ENCODE data around the gene ZNF821.
"Not testable (repeated sequence)": the region's sequence is repeated elsewhere in the genome, so short reads cannot be mapped to it uniquely, and the experiment has no call there.

ZNF821 gene

DNA sequence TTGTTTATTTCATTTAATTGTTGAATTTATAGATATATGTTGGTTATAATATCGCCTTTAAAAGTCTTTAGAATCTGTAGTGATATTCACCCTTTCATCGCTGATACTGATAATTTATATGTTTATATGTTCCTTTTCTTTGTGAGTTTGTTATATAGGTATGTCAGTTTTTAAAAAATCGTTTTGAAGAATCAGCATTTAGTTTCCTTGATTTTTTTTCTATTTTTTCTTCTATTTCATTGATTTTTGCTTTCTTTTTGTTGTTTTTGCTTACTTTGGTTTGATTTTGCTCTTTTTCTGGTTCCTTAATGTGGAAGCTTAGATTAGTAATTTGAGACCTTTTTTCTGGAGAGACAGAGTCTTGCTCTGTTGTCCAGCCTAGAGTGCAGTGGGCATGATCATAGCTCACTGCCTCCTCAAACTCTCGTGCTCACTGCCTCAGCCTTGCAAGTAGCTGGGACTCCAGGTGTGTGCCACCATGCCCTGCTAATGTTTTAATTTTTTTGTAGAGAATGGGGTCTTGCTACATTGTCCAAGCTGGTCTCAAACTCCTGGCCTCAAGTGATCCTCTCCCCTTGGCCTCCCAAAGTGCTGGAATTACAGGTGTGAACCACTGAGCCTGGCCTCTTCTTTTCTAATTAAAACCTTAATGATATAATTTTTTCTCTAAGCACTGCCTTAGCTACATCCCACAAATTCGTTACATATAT is 18.8 kb upstream of the ZNF821 start:
- no peak for DNase-seq (ENCODE audit: low read depth in 3 of 3)

DNA sequence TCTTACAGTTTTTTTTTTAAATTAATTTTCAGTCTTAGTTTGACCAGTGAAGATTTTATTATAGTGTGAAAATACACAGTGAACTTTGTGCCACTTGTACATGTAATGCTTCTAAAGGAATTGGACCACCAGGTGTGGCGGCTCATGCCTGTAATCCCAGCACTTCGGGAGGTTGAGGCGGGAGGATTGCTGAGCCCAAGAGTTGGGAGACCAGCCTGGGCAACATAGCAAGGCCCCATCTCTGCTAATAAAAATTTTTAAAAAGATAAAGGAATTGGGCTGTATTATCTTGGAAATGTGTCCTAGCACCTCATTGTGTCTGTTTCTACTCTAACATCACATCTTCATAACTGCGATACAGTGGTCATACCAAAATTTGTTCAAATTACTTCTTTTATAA is 15.2 kb upstream of the ZNF821 start:
- no peak for DNase-seq (ENCODE audit: low read depth in 3 of 3)

GRCh38 chr16:71896764-71897368 is 12.9 kb upstream of the ZNF821 start:
- DNase-seq (ENCODE audit: low read depth in 3 of 3): no peak

DNA sequence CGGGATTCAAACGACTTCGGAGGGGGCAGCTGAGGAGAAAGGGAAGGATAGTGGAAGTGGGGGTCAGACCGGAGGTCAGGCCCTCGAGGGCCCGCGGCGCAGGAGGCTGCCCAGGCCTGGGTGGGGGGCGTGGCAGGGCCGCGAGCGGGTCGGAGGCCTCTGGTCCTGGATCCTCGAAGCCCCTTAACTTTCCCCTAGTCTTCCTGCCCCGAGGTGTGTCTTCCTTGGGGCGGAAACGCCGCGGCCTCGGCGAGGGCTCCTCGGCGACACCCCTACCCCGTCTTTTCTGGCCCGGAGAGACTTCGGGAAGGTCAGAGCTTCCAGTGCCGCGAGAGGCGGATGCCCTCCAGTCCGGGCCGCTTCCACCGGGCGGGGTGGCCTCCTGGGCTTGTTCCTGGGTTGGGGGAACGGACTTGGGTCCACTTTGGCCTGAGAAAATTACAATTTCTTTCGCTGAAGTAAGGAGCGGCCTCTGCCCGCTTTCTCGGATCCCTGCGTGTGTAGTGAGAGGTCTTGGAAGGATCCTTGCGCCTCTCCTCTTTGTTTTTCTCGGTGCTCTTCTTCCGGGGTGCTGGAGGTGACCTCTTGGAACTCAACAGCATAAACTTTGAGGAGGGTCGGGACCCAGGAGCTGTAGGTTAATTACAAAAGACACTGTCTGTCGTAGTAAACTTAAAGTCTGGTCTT is 11.8 kb upstream of the ZNF821 start:
- DNase-seq (ENCODE audit: low read depth in 3 of 3): peak in 2 of 3 donors; percentile 6 to 19

GRCh38 chr16:71894921-71895678 is 11.1 kb upstream of the ZNF821 start, which contains the start of gene IST1:
Gene IST1, plus strand, starts transcription at chr16:71895531. Its CDS starts 20,110 bp downstream, at chr16:71915641.
- peak; percentile 97 to 98 (median 97) for DNase-seq (ENCODE audit: low read depth in 3 of 3)

DNA sequence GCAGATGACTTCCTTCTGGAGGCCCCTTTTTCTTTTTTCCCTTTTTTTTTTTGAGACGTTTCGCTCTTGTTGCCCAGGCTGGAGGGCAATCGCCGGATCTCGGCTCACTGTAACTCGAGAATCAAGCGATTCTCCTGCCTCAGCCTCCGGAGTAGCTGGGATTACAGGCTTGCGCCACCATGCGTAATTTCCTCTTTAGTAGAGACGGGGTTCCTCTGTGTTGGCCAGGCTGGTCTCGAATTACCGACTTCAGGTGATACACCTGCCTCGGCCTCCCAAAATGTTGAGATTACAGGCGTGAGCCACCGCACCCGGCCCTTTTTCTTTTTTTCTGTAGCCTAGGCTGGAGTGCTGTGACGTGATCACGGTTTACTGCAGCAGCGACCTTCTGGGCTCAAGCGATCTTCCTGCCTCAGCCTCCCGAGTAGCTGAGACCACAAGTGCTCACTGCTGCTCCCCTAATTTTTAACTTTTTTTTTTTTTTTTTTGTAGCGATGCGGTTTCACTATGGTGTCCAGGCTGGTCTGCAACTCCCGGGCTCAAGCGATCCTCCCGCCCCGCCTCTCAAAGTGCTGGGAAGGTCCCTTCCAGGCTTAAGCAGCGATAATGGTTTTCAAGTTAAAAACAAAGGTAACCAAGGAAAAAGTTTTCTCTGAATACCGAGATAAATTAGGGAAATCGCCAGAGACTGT is 10.4 kb upstream of the ZNF821 start:
- DNase-seq (ENCODE audit: low read depth in 3 of 3): peak in 1 of 3 donors; percentile 19

DNA sequence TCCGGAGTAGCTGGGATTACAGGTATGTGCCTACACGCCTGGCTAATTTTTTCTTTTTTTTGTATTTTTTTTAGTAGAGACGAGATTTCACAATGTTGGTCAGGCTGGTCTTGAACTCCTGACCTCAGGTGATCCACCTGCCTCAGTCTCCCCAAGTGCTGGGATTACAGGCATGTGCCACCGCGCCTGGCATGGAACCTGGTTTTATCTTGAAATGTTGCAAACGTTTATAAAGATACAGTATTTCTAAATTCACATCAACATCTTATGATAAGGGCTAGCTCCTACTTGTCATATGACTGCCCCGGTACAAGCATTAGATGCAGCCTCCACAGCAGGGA is 9.9 kb upstream of the ZNF821 start:
- no peak for DNase-seq (ENCODE audit: low read depth in 3 of 3)

DNA sequence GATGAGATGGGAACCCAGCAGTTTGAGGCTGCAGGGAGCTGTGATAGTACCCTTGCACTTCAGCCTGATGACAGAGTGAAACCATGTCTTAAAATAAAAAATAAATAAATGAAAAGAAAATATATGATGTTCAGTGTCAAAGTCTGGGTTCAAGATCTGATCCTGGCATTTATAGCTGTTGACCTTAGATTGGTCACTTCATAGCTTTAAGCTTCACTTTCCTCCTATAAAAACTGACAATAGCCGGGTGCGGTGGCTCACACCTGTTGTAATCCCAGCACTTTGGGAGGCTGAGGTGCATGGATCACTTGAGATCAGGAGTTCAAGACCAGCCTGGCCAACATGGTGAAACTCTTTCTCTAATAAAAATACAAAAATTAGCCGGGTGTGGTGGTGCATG is 5.2 kb upstream of the ZNF821 start:
- no peak for DNase-seq (ENCODE audit: low read depth in 3 of 3)

DNA sequence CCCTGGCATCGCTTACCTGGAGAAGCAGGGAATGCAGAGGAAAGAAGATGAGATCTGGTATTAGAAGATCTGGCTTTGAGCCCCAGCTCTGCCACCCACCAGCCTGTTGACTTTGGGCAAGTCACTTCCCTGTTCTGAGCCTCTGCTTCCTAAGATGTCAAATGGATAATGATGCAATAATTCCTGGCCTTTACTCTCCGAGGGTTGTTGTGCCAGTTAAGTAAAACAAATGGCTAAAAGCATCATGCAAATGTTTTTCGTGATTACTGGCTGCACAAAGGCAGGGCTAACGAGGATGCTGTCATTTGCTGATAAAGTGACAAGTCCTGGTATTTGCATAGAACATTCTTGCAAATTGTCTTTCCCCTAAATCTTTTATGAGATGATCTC is 1.3 kb upstream of the ZNF821 start:
- no peak for DNase-seq (ENCODE audit: low read depth in 3 of 3)

DNA sequence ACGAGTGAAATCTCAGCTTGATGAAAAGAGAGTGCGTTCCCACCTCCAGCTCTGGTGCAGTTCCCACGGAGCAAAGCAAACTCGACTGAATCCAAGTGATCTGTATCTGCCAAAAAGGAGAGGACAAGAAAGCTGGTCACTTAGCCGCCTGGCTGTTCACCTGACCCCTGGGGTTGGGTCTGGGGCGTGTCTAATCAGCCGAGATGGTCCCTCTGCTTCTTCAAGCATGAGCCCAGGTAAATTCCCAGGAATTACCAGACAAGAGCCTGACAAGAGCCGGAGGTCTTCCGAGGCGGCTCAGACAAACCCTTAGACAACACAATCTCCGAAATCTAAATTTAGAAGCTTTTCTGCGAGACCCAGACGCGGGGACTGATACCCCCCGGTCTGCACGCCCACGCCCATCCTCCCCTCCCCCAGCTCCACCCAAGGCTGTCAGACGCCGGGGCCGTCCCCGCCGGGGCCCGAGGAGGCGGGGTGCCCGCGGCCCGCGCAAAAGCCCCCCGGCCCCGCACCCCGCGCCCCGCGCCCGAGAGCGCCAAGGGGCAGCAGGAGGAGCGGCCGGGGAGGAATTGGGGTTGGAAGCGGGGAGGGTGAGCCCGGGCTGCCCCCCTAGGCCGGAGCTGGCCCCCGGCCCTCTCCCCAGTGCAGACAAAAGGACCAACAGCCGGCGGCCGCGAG is 674 bp downstream of the ZNF821 start:
- peak in 1 of 3 donors; percentile 59 for DNase-seq (ENCODE audit: low read depth in 3 of 3)

DNA sequence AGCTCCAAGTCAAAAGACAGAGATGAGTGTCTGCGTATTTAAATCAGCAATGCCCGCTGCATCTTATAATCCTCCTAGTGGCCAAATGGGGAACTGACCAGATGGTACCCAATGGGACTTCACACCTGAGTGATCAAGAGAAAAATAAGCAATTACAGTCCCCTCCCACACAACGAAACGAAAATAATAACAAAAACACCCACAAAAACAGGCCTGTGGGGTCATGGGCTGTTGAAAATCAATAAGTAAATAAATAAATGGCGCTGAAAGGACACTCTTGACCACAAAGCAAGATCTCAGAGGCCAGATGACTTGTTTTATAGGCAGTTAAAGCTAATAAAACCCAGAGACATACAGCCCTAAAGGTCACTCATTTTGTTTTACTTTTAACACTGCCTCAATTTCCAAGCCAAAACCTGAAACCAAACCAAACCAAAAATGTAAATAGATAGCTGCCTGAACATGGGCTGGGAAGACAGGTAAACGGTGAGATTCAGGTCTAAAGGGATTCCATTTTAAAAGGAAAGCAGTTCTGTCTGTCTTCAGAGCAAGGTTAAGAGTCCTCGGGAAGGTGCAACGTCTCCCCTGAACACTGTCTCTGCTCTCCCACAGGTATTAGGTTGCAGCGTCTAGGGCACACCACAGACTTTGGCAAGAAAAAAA is 1.3 kb downstream of the ZNF821 start:
- DNase-seq (ENCODE audit: low read depth in 3 of 3): peak; percentile 57 to 84 (median 69)

- no peak for DNase-seq (ENCODE audit: low read depth in 3 of 3)
These were observed 3.8 kb downstream of the ZNF821 start for GRCh38 chr16:71880176-71880575.

DNA sequence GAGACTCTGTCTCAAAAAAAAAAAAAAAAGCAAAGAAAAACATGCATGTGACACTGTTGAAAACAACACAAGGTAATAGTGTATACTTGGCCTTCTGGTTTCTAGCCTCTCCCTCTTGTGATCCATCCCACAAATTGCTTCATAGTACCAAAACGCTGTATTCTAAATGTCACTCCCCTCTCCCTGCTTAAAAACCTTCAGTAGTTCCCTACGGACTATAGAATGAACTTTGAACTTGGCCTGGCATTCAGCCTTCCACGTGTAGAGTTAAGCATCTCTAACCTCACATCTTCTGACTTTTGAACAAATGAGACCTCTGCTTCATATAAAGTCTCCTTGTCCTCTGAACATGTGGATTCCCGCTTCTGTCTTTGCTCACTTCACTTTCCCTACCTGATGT is 5.1 kb downstream of the ZNF821 start:
- no peak for DNase-seq (ENCODE audit: low read depth in 3 of 3)

GRCh38 chr16:71873199-71873598 is 10.8 kb downstream of the ZNF821 start:
- no peak for DNase-seq (ENCODE audit: low read depth in 3 of 3)

GRCh38 chr16:71870818-71871217 is 13.2 kb downstream of the ZNF821 start:
- no peak for DNase-seq (ENCODE audit: low read depth in 3 of 3)

DNA sequence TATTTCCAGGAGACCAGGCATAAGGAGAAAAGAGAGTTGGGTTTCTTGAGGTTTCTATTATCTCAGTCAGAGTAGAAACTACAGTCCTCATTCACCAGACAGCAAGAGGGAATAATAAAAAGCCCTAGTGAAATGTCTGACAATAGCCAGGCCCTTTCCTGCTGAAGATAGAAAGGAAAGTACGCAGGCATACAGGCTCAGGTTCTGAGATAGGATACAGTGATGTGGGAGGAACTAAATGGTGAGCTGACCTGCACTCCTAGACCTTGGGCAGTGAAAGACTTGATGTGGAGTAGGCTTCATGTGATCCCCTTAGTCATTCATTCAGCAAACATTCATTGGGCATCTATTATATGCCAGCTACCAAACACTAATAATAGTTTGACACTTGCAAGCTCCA is 14.9 kb downstream of the ZNF821 start:
- no peak for DNase-seq (ENCODE audit: low read depth in 3 of 3)

- DNase-seq (ENCODE audit: low read depth in 3 of 3): no peak
These were observed 16.0 kb downstream of the ZNF821 start for GRCh38 chr16:71867939-71868338.

DNA sequence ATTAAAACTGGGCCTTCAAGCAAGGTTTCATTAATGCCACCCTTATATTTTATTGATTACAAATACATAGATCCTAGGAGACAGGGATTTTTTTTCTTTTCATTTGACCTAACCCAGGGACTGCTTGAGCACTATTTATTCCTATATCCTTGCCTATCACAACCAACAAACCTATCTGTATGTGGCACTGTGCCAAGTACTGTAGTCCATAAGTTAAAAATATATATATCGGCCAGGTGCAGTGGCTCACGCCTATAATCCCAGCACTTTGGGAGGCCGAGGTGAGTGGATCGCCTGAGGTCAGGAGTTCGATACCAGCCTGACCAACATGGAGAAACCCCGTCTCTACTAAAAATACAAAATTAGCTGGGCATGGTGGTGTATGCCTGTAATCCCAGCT is 16.8 kb downstream of the ZNF821 start:
- not testable (repeated sequence) for DNase-seq (ENCODE audit: low read depth in 3 of 3)

GRCh38 chr16:71865173-71865863 is 18.7 kb downstream of the ZNF821 start:
- no peak for DNase-seq (ENCODE audit: low read depth in 3 of 3)

DNA sequence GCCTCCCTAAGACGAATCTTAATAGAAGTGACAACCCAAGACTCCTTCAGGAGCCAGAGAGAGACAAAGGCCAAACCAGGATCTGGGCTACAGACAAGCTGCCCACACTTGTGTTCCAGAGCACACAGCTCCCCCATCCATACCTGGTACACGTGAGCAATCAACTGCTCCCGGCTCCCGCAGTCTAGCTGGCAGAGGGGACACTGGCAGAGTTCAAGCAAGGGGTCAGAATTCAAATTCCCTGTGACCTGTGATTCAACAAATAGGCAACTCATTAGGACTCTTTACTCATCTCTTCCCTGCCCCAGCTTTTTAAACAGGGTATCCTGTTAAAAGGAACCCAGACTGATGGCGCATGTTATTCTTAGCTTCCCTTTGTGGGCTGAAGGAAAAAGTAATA is 20.0 kb downstream of the ZNF821 start:
- DNase-seq (ENCODE audit: low read depth in 3 of 3): no peak
